Astrocyte (in vitro differentiated cells and primary cell): Measurements from ENCODE around the gene MBTPS2.

Experiments used
- CTCF ChIP-seq: IDR thresholded peaks from 2 replicates; pipeline ENCODE4 v1.5.1; 2011; ENCODE audit warnings: low read depth, mild to moderate bottlenecking, inconsistent platforms, low read length, moderate library complexity; ENCODE audit not compliant: insufficient read depth
- EZH2 ChIP-seq: IDR thresholded peaks from 2 replicates; pipeline ENCODE4 v1.6.1; 2012; ENCODE audit warnings: mild to moderate bottlenecking, low read length, inconsistent platforms; ENCODE audit not compliant: insufficient read depth

GRCh38 chrX:21885568-21885967 is 46.2 kb downstream of the MBTPS2 start:
- TF ChIP-seq CTCF, result no peak
- no peak for TF ChIP-seq EZH2
